ENCODE data around the gene LRRN1.

LRRN1 gene

GRCh38 chr3:3776607-3777006 is 22.6 kb upstream of the LRRN1 start:
- TF ChIP-seq CTCF (IDR thresholded peaks at IDR 0.05; ENCODE audit: low read depth, low read length) (no peak), EZH2phosphoT487 (IDR thresholded peaks at IDR 0.05; ENCODE audit: low read depth) (no peak)
- no peaks in the 10 kb centered on the region for H3K79me2 ChIP-seq (ENCODE audit: low read length)
- H3K9ac ChIP-seq (ENCODE audit: low read length), result no peak overlapping the region
- no peak overlapping the region for H3K4me2 ChIP-seq (ENCODE audit: low read length)
- no peaks in the 10 kb centered on the region for H4K20me1 ChIP-seq (ENCODE audit: insufficient read depth, low read length)
- no peak overlapping the region for H3K4me3 ChIP-seq (ENCODE audit: low read length)
- H2AFZ ChIP-seq (ENCODE audit: low read depth, low read length), result no peak overlapping the region
- no peak overlapping the region for H3K27ac ChIP-seq (ENCODE audit: low read length)
- peaks cover 6% of the 10 kb centered on the region; the same call in 1 of the 2 replicates for H3K9me3 ChIP-seq (ENCODE audit: insufficient read depth, low read length)
- no peaks in the 10 kb centered on the region for H3K36me3 ChIP-seq (replicated peaks; ENCODE audit: low read depth, low read length)
- H3K4me1 ChIP-seq (ENCODE audit: low read length), result no peaks in the 10 kb centered on the region
- no peaks in the 10 kb centered on the region for H3K27me3 ChIP-seq (ENCODE audit: low read depth, low read length)

DNA sequence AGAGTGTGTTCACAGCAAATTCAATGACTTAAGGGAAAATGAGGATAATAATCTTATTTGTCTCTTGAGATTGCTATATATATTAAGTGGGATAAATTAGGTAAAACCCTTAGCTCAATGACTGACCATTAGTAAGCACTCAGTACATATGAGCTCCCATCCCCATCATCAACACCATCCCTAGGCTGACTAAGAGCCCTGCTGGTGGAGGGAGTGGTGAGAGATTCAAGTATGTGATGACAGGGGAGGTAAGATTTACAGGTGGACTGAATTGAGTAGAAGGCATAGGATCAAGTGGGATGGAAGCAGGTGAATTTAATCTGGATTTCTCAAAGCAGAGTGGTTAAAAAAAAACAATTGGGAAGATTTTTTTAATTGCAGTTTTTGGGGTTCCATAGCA is 21.0 kb upstream of the LRRN1 start:
- Histone ChIP-seq H3K4me1 (ENCODE audit: low read length) (no peaks in the 10 kb centered on the region), H3K27ac (ENCODE audit: low read length) (no peak overlapping the region), H2AFZ (ENCODE audit: low read depth, low read length) (no peak overlapping the region), H4K20me1 (ENCODE audit: insufficient read depth, low read length) (no peaks in the 10 kb centered on the region), H3K4me2 (ENCODE audit: low read length) (no peak overlapping the region), H3K27me3 (ENCODE audit: low read depth, low read length) (no peaks in the 10 kb centered on the region), H3K36me3 (replicated peaks; ENCODE audit: low read depth, low read length) (no peaks in the 10 kb centered on the region), H3K79me2 (ENCODE audit: low read length) (no peaks in the 10 kb centered on the region), H3K9ac (ENCODE audit: low read length) (no peak overlapping the region), H3K4me3 (ENCODE audit: low read length) (no peak overlapping the region), H3K9me3 (ENCODE audit: insufficient read depth, low read length) (peaks cover 6% of the 10 kb centered on the region; the same call in 1 of the 2 replicates)
- no peak for TF ChIP-seq EZH2phosphoT487 (IDR thresholded peaks at IDR 0.05; ENCODE audit: low read depth)
- TF ChIP-seq CTCF (IDR thresholded peaks at IDR 0.05; ENCODE audit: low read depth, low read length), result no peak

DNA sequence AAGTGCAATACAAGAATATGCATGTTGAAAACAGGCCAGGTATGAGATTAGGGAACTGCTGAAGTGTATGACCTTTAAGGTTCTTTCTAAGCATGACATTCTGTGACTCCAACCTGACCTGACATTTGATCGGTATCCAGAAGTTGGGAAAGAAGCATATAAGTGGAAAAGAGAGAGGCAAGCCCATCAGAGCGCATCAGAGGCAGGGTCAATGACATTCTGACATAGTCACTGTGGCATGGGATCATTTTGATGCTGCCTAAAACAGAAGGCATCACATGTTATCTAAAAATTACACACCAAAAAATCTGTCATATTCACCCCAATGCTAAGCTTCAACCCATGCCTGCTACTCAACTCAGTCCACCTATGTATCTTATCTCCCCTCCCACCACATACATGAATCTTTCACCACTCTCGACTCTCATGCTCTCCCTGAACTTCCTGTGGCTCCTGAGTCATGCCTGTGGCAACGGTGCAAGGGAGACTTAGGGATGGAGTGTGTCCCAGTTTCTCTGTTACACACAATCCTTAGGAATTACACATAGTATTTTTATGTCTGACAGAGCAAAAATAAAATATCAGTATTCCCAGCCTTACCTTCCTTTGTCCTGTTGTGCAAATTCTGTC is 20.5 kb upstream of the LRRN1 start:
- no peaks in the 10 kb centered on the region for H4K20me1 ChIP-seq (ENCODE audit: insufficient read depth, low read length)
- no peaks in the 10 kb centered on the region for H3K4me1 ChIP-seq (ENCODE audit: low read length)
- H3K27ac ChIP-seq (ENCODE audit: low read length), result no peak overlapping the region
- no peak overlapping the region for H3K4me3 ChIP-seq (ENCODE audit: low read length)
- H3K36me3 ChIP-seq (replicated peaks; ENCODE audit: low read depth, low read length), result no peaks in the 10 kb centered on the region
- H3K9me3 ChIP-seq (ENCODE audit: insufficient read depth, low read length), result peaks cover 6% of the 10 kb centered on the region; the same call in 1 of the 2 replicates
- no peaks in the 10 kb centered on the region for H3K27me3 ChIP-seq (ENCODE audit: low read depth, low read length)
- H3K4me2 ChIP-seq (ENCODE audit: low read length), result no peak overlapping the region
- no peaks in the 10 kb centered on the region for H3K79me2 ChIP-seq (ENCODE audit: low read length)
- TF ChIP-seq CTCF (IDR thresholded peaks at IDR 0.05; ENCODE audit: low read depth, low read length), result no peak
- TF ChIP-seq EZH2phosphoT487 (IDR thresholded peaks at IDR 0.05; ENCODE audit: low read depth), result no peak
- no peak overlapping the region for H2AFZ ChIP-seq (ENCODE audit: low read depth, low read length)
- no peak overlapping the region for H3K9ac ChIP-seq (ENCODE audit: low read length)

DNA sequence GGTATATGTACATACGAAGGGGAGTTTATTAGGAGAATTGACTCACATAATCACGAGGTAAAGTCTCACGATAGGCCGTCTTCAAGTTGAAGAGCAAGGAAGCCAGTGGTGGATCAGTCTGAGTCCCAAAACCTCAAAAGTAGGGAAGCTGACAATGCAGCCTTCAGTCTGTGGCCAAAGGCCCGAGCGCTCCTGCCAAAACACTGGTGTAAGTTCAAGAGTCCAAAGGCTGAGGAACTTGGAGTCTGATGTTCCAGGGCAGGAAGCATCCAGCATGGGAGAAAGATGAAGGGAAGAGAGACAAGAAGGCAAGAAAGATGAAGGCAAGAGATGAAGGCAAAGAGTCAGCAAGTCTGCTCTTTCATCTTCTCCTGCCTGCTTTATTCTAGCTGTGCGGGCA is 16.8 kb upstream of the LRRN1 start:
- Histone ChIP-seq H3K4me2 (ENCODE audit: low read length) (no peak overlapping the region), H3K36me3 (replicated peaks; ENCODE audit: low read depth, low read length) (no peaks in the 10 kb centered on the region), H3K4me1 (ENCODE audit: low read length) (no peaks in the 10 kb centered on the region), H3K27me3 (ENCODE audit: low read depth, low read length) (no peaks in the 10 kb centered on the region), H4K20me1 (ENCODE audit: insufficient read depth, low read length) (no peaks in the 10 kb centered on the region), H3K4me3 (ENCODE audit: low read length) (no peak overlapping the region), H3K79me2 (ENCODE audit: low read length) (no peaks in the 10 kb centered on the region), H3K9ac (ENCODE audit: low read length) (no peak overlapping the region), H2AFZ (ENCODE audit: low read depth, low read length) (no peak overlapping the region), H3K27ac (ENCODE audit: low read length) (no peak overlapping the region), H3K9me3 (ENCODE audit: insufficient read depth, low read length) (no peaks in the 10 kb centered on the region)
- TF ChIP-seq CTCF (IDR thresholded peaks at IDR 0.05; ENCODE audit: low read depth, low read length) (no peak), EZH2phosphoT487 (IDR thresholded peaks at IDR 0.05; ENCODE audit: low read depth) (no peak)
